ENCODE data around the gene ATP8B4.

GRCh38 chr15:50140098-50140497 lies 21.1 kb upstream of the ATP8B4 start:
- TF ChIP-seq CTCF (IDR thresholded peaks at IDR 0.05) = no peak
- TF ChIP-seq POLR2A (IDR thresholded peaks at IDR 0.05) = no peak
